GM18502 (cell line): ENCODE data around the gene CCDC92.

ENCODE experiments used
- ATAC-seq: cut with Tn5 transposase; IDR thresholded peaks from one replicate; pipeline ENCODE4 v1.9.1; 2021; ENCODE audit warnings: mild to moderate bottlenecking; ENCODE audit not compliant: unreplicated experiment, poor library complexity

CCDC92 gene

GRCh38 chr12:123972457-123973401 is at the start of gene CCDC92, which contains the start of gene ZNF664:
TSS of gene CCDC92 (minus strand) at chr12:123972831. CDS start at chr12:123944305, 28,526 bp downstream.
TSS of gene ZNF664 (plus strand) at chr12:123973215. CDS start at chr12:124012145, 38,930 bp downstream.
- ATAC-seq: peak; percentile 79

- no peak for ATAC-seq
These were observed 49.5 kb upstream of the CCDC92 start for GRCh38 chr12:124022161-124022560.

GRCh38 chr12:124021007-124021406 is 48.4 kb upstream of the CCDC92 start:
- ATAC-seq: no peak

- no peak for ATAC-seq
These were observed 47.9 kb upstream of the CCDC92 start for GRCh38 chr12:124020514-124020949.

- no peak for ATAC-seq
These were observed 46.5 kb upstream of the CCDC92 start for GRCh38 chr12:124019115-124019514.

- no peak for ATAC-seq
These were observed 45.9 kb upstream of the CCDC92 start for GRCh38 chr12:124018539-124018938.

- ATAC-seq: no peak
These were observed 44.4 kb upstream of the CCDC92 start for GRCh38 chr12:124017064-124017463.

- ATAC-seq: no peak
These were observed 43.1 kb upstream of the CCDC92 start for GRCh38 chr12:124015494-124016461.

GRCh38 chr12:124013073-124013472 is 40.4 kb upstream of the CCDC92 start:
- no peak for ATAC-seq

GRCh38 chr12:124011435-124012115 is 38.9 kb upstream of the CCDC92 start:
- no peak for ATAC-seq

- ATAC-seq: no peak
These were observed 38.1 kb upstream of the CCDC92 start for GRCh38 chr12:124010687-124011086.

- ATAC-seq: no peak
These were observed 37.1 kb upstream of the CCDC92 start for GRCh38 chr12:124009781-124010180.

GRCh38 chr12:124008595-124008994 is 36.0 kb upstream of the CCDC92 start:
- ATAC-seq: no peak

- no peak for ATAC-seq
These were observed 35.4 kb upstream of the CCDC92 start for GRCh38 chr12:124007826-124008570.

- no peak for ATAC-seq
These were observed 34.4 kb upstream of the CCDC92 start for GRCh38 chr12:124006846-124007713.

GRCh38 chr12:124006085-124006845 is 33.6 kb upstream of the CCDC92 start:
- no peak for ATAC-seq

GRCh38 chr12:124004233-124004875 is 31.7 kb upstream of the CCDC92 start:
- no peak for ATAC-seq
